ENCODE measurements around the gene TLX2. TPM values are rescaled to one million over a fixed set of nuclear protein-coding genes. Genes with fewer than 3 reads are reported as not detected.

The TLX2 gene
- total and polyA plus RNA-seq, 2 of the 4 experiments (the other 2 are of a cell fraction), result not detected

DNA sequence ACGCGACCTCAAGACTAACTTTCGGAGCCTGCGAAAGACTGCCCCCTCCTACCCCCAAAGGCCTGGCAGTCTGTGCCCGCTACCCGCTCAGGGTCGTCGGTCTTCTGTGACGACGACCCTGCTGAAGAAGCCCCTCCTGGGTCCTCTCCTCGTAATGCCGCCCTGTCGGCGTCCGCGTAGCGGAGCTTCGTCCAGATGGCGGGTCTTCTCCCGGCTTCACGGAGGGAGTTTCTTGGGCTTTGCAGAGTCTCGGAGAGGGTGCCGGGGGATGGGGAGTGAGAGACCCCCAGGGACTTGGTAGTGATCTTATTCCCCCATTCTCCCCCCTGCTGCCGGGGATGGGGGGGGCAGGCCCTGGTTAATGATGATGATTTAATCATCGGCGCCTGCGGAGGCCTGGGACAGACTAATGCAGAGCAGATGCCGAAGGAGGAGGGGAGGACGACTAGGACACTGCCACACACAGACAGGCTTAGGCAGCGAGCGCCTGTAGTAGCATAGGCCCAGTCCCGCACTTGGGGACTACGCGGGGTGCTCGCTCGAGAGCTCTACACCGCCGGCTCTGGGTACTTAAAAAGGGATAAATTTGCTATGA, 6.2 kb upstream of the TLX2 start:
- H3K9me3 ChIP-seq (ENCODE audit: control insufficient read depth, insufficient read depth, low read length), result 0 out of 2 replicates have a peak, but pooled peaks cover 2% of the 10 kb centered on the region
- peak overlapping the region; percentile 33; the same call in 1 of the 2 replicates for H3K23ac ChIP-seq (ENCODE audit: low read depth, low read length)
- H3K14ac ChIP-seq (replicated peaks; ENCODE audit: low read depth, low read length), result peak overlapping the region; percentile 21; the same call in 1 of the 2 replicates
- H3K56ac ChIP-seq (ENCODE audit: extremely low read depth, insufficient read depth, low read length), result peak overlapping the region; percentile 49; the same call in 1 of the 2 replicates
- peak overlapping the region; percentile 70 for H3K4ac ChIP-seq (ENCODE audit: low read depth, low read length)
- peak overlapping the region; percentile 100 for H2AFZ ChIP-seq (replicated peaks; ENCODE audit: low read length, poor library complexity)
- dilution Hi-C loops (cut with HindIII; ENCODE audit: low sequenced_read_pairs, unreplicated experiment) (no loop called here), intact Hi-C loops (cut with micrococcal nuclease) (loop anchor here (2.0 kb wide), 1 partner anchor 47 kb away; the partner anchor contains the start of gene DOK1), in situ Hi-C loops (cut with MboI; ENCODE audit: low sequenced_read_pairs) (no loop called here)
- H3K36me3 ChIP-seq (ENCODE audit: control insufficient read depth, insufficient read depth, low read length), result peaks cover 16% of the 10 kb centered on the region
- peak overlapping the region; percentile 81 for H2AK9ac ChIP-seq (replicated peaks; ENCODE audit: low read depth, low read length, poor library complexity)
- DNase-seq, result peak; percentile 38
- peaks cover 12 to 33% of the 10 kb centered on the region in 2 experiments for H3K79me1 ChIP-seq (ENCODE audit: low read depth in 1 of 2, low read length in 2 of 2)
- peak overlapping the region; percentile 6 for H2BK5ac ChIP-seq (ENCODE audit: low read depth, low read length, poor library complexity, severe bottlenecking)
- H3K27me3 ChIP-seq (ENCODE audit: control insufficient read depth, insufficient read depth, low read length), result peaks cover 24% of the 10 kb centered on the region
- H4K20me1 ChIP-seq (ENCODE audit: insufficient read depth, low read length), result no peaks in the 10 kb centered on the region
- peak overlapping the region; percentile 29 for H4K91ac ChIP-seq (ENCODE audit: insufficient read depth, low read depth, low read length)
- H2BK15ac ChIP-seq (ENCODE audit: low read depth, low read length), result no peak overlapping the region
- peak overlapping the region; percentile 71 for H4K5ac ChIP-seq (ENCODE audit: low read depth, low read length)
- H3K18ac ChIP-seq (ENCODE audit: low read depth, low read length), result peak overlapping the region; percentile 1; the same call in 1 of the 2 replicates
- peaks cover 9% of the 10 kb centered on the region for H3K9me1 ChIP-seq (ENCODE audit: insufficient read depth, low read length)
- peak overlapping the region; percentile 60 for H3K4me2 ChIP-seq (ENCODE audit: low read depth, low read length)
- CTCF ChIA-PET, result interaction anchor here (0.8 kb wide), 1 partner anchor 79 kb away, joined by 3 read pairs; no protein-coding TSS in a partner anchor
- POLR2A ChIA-PET (ENCODE audit: unreplicated experiment), result no interaction called here
- peak overlapping the region; percentile 36 for H3K9ac ChIP-seq (ENCODE audit: low read depth, low read length)
- peak overlapping the region; percentile 75 for H3K4me3 ChIP-seq (ENCODE audit: insufficient read depth, low read depth, low read length)
- H3K4me1 ChIP-seq (ENCODE audit: control insufficient read depth, insufficient read depth, low read length), result peaks cover 15% of the 10 kb centered on the region
- peak overlapping the region; percentile 10 for H3K27ac ChIP-seq (ENCODE audit: insufficient read depth, low read length)
- no peak overlapping the region for H2BK20ac ChIP-seq (ENCODE audit: low read depth, low read length)
- no TSS peak for BruUV-seq (replicated peaks)
- peak overlapping the region; percentile 14; the same call in 1 of the 2 replicates for H2AK5ac ChIP-seq (ENCODE audit: low read depth, low read length)
- 0 out of 2 replicates have a peak overlapping the region, but pooled peaks have one; percentile 4 for H2BK120ac ChIP-seq (ENCODE audit: low read depth, low read length)
- ATAC-seq (ENCODE audit: low read depth), result peak; percentile 3
- WGBS, 2 experiments (ENCODE audit: extremely low coverage in 2 of 2, insufficient read length in 1 of 2), result 8% methylated on average over 10 of the region's 38 CpGs; no CpG with 5 or more reads in 1 of the 2 experiments
- H4K8ac ChIP-seq (ENCODE audit: low read depth in 2 of 2, low read length in 2 of 2), result peak overlapping the region; percentile 91 to 94
- TF ChIP-seq, protein P1, sequence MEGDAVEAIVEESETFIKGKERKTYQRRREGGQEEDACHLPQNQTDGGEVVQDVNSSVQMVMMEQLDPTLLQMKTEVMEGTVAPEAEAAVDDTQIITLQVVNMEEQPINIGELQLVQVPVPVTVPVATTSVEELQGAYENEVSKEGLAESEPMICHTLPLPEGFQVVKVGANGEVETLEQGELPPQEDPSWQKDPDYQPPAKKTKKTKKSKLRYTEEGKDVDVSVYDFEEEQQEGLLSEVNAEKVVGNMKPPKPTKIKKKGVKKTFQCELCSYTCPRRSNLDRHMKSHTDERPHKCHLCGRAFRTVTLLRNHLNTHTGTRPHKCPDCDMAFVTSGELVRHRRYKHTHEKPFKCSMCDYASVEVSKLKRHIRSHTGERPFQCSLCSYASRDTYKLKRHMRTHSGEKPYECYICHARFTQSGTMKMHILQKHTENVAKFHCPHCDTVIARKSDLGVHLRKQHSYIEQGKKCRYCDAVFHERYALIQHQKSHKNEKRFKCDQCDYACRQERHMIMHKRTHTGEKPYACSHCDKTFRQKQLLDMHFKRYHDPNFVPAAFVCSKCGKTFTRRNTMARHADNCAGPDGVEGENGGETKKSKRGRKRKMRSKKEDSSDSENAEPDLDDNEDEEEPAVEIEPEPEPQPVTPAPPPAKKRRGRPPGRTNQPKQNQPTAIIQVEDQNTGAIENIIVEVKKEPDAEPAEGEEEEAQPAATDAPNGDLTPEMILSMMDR (conservative IDR thresholded peaks at IDR 0.05; ENCODE audit: low read depth, low read length), result no peak
- TF ChIP-seq, protein P2, sequence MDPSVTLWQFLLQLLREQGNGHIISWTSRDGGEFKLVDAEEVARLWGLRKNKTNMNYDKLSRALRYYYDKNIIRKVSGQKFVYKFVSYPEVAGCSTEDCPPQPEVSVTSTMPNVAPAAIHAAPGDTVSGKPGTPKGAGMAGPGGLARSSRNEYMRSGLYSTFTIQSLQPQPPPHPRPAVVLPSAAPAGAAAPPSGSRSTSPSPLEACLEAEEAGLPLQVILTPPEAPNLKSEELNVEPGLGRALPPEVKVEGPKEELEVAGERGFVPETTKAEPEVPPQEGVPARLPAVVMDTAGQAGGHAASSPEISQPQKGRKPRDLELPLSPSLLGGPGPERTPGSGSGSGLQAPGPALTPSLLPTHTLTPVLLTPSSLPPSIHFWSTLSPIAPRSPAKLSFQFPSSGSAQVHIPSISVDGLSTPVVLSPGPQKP (IDR thresholded peaks at IDR 0.05; ENCODE audit: borderline replicate concordance, low read depth, low read length), result no peak
- TF ChIP-seq, protein P3, sequence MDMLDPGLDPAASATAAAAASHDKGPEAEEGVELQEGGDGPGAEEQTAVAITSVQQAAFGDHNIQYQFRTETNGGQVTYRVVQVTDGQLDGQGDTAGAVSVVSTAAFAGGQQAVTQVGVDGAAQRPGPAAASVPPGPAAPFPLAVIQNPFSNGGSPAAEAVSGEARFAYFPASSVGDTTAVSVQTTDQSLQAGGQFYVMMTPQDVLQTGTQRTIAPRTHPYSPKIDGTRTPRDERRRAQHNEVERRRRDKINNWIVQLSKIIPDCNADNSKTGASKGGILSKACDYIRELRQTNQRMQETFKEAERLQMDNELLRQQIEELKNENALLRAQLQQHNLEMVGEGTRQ (IDR thresholded peaks at IDR 0.05; ENCODE audit: low read depth, low read length), result no peak
- TF ChIP-seq POLR2A (IDR thresholded peaks at IDR 0.05; ENCODE audit: low read depth, low read length) (no peak), MXI1 (IDR thresholded peaks at IDR 0.05; ENCODE audit: borderline replicate concordance, low read depth, low read length) (no peak), FOS (IDR thresholded peaks at IDR 0.05; ENCODE audit: low read depth, low read length) (no peak), RCOR1 (IDR thresholded peaks at IDR 0.05; ENCODE audit: insufficient replicate concordance, low read length) (no peak), MAZ (IDR thresholded peaks at IDR 0.05; ENCODE audit: borderline replicate concordance, low read depth, low read length) (no peak; the same call in 1 of the 2 replicates), CHD1 (IDR thresholded peaks at IDR 0.05; ENCODE audit: low read depth, low read length) (no peak), MAFK (IDR thresholded peaks at IDR 0.05; ENCODE audit: low read depth, low read length) (no peak), SMC3 (IDR thresholded peaks at IDR 0.05; ENCODE audit: low read depth, low read length) (no peak), NFE2L2 (IDR thresholded peaks at IDR 0.05; ENCODE audit: low read depth, low read length) (no peak), RFX5 (IDR thresholded peaks at IDR 0.05; ENCODE audit: low read depth, low read length) (no peak), BHLHE40 (IDR thresholded peaks at IDR 0.05; ENCODE audit: low read depth, low read length) (no peak), RAD21 (IDR thresholded peaks at IDR 0.05; ENCODE audit: low read length) (no peak)
